AG10803 (cell line): Measurements from ENCODE around the gene GFOD2.
"Not testable (repeated sequence)": the region's sequence is repeated elsewhere in the genome, so short reads cannot be mapped to it uniquely, and the experiment has no call there.

Experiments used
- DNase-seq: peaks from one replicate; pipeline ENCODE4 v3.0.0; 2010; ENCODE audit warnings: low read depth
- H3K4me3 ChIP-seq: 2 replicates; pipeline ENCODE4 v1.5.1; 2011; ENCODE audit warnings: mild to moderate bottlenecking, low read length, control low read depth
- TF ChIP-seq, protein P1 (sequence below): conservative IDR thresholded peaks from 2 replicates; pipeline ENCODE4 v1.5.1; 2011; ENCODE audit warnings: mild to moderate bottlenecking, low read length, control low read depth, inconsistent platforms

The GFOD2 gene

DNA sequence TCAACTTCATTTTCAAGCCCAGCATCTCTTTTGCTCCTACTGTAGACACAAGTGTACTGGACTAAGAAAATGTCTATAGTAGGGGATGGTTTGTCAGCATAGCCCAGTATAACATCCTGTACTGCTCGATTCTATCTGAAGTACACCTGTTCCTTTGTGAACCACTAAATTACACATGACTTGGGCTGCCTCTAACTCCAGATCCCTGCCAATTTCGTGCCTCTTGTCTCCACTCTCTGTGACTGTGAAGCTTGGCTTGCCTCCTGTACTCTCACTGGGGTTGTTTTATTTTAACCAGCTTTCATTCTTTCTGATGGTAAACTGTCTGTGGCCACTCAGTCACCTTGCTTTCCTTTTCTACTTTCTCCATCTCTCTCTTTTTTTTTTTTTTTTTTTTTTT is 24.5 kb downstream of the GFOD2 start:
- no peak for DNase-seq
- no peak overlapping the region for H3K4me3 ChIP-seq
- TF ChIP-seq, protein P1, sequence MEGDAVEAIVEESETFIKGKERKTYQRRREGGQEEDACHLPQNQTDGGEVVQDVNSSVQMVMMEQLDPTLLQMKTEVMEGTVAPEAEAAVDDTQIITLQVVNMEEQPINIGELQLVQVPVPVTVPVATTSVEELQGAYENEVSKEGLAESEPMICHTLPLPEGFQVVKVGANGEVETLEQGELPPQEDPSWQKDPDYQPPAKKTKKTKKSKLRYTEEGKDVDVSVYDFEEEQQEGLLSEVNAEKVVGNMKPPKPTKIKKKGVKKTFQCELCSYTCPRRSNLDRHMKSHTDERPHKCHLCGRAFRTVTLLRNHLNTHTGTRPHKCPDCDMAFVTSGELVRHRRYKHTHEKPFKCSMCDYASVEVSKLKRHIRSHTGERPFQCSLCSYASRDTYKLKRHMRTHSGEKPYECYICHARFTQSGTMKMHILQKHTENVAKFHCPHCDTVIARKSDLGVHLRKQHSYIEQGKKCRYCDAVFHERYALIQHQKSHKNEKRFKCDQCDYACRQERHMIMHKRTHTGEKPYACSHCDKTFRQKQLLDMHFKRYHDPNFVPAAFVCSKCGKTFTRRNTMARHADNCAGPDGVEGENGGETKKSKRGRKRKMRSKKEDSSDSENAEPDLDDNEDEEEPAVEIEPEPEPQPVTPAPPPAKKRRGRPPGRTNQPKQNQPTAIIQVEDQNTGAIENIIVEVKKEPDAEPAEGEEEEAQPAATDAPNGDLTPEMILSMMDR, result no peak

DNA sequence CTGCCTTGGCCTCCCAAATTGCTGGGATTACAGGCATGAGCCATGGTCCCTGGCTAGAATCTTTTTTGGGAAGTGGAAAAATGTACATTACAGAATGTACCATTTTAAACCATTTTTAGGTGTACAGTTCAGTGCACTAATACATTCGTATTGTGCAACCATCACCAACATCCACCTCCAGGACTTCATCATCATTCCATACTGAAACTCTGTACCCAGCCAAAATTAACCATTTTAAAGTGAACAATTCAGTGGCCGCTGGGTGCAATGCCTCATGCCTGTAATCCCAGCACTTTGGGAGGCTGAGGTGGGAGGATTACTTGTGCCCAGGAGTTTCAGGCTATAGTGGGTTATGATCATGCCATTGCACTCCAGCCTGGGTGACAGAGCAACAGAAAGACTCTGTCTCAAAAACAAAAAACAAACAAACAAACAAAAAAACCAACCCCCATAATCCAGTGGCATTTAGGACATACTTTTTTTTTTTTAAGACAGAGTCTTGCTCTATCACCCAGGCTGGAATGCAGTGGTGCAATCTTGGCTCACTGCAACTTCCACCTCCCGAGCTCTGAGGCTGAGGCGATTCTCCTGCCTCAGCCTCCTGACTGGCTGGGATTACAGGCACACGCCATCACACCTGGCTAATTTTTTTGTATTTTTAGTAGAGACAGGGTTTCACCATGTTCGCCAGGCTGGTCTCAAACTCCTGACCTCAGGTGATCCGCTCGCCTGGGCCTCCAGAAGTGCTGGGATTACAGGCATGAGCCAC is 25.4 kb downstream of the GFOD2 start:
- H3K4me3 ChIP-seq, DNase-seq: not testable (repeated sequence)

DNA sequence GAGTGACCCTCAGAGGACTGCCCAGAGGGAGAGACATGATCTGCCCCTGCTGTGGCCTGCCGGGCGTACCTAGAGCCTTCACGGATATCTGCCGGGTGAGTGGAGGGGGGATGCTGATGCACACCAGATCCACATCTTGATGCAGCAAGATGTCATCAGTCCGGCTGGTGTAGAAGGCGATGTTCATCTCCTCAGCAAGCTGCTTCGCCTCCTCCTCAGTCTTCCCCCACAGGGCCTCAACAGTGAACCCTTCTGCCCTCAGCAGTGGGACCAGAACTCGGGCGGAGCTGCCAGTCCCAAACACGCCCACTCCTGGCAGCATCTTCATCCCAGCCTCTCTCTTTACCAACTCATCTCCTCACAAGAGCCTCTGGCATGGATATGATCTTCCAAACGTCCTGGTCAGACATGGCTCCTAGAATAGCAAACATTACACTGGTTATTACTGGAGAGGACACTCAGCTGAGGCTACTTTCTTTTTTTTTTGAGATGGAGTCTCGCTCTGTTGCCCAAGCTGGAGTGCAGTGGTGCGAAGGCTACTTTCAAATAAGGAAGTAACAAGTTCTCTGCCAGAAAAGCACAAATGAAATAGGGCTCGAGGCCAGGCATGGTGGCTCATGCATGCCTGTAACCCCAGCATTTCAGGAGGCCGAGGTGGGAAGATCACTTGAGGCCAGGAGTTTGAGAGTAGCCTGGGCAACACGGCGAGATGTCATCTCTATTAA is 33.6 kb downstream of the GFOD2 start:
- H3K4me3 ChIP-seq, result no peak overlapping the region
- DNase-seq, result no peak
- TF ChIP-seq, protein P1, result no peak

DNA sequence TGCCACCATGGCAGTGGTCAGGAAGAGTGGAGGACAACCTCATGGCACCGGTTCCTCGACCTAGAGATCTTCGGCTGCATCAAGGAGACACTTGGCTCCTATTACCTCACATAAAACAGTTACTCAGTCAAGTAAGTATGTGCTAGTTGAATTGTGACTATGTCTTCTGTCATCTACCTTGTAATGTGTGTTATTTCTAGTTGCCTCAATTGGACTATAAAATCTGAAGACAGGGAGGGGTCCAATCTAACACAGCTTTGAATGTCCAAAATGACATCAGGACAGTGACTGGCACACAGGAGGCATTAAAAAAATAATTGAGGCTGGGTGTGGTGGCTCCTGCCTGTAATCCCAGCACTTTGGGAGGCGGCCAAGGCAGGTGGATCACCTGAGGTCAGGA is 35.3 kb downstream of the GFOD2 start:
- no peak for DNase-seq
- H3K4me3 ChIP-seq, result no peak overlapping the region
- TF ChIP-seq, protein P1, result no peak

DNA sequence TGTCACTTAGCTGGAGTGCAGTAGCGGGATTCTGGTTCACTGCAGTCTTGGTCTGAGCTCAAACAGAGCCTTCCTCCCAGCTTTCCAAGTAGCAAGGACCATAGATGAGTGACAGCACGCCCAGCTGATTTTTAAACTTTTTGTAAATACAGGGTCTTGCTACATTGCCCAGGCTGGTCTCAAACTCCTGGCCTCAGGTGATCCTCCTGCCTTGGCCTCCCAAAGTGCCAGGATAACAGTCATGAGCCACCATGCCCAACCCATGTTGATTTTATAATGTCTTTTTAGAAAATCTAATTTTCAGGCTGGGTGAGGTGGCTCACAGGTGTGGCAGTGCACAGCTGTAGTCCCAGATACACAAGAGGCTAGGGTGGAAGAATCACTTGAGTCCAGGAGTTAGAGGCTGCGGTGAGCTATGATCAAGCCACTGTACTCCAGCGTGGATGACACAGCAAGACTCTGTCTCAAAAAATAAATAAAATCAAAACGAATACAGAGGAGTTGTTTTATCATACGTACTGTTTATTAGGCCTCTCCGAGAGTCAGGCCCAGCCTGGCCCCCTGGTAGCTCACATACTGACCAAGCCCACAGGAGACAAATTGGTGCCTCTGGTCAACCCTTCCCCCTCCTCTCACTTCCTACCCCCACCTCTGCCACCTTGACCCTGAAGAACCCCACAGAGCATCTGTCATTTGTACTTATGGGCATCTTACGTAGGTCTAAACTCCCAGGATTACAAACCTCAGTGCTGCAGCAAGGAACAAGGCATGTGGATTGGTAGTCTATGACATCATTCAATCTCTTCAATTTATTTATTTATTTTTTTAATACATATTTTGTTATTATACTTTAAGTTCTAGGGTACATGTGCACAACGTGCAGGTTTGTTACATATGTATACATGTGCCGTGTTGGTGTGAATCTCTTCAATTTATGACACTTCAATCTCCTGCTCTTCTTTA is 38.9 kb downstream of the GFOD2 start:
- no peak for DNase-seq
- TF ChIP-seq, protein P1, result no peak
- H3K4me3 ChIP-seq, result no peak overlapping the region

DNA sequence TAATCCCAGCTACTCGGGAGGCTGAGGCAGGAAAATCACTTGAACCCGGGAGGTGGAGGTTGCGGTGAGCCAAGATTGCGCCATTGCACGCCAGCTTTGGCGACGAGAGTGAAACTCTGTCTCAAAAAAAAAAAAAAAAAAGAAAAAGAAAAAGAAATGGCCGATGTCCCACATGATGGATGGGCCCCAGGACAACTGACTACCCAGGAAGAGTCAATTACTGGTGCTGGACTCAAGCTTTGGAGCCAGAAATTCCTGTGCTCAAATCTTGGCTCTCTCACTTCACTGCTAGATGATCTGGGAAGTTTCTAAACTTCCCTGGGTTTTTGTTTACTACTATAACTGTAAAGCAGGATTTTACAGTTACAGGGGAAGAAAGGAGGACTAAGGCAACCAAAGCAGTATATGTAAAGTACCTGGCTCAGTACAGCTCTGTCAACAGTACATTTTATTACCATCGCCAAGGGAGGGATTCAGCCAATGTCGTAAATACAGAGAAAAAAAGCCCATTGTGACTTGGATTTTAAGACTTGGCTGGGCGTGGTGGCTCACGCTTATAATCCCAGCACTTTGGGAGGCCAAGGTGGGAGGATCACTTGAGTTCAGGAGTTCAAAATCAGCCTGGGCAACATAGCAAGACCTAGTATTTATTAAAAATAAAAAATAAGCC is 40.6 kb downstream of the GFOD2 start:
- H3K4me3 ChIP-seq, result no peak overlapping the region
- TF ChIP-seq, protein P1, result no peak
- DNase-seq, result no peak

DNA sequence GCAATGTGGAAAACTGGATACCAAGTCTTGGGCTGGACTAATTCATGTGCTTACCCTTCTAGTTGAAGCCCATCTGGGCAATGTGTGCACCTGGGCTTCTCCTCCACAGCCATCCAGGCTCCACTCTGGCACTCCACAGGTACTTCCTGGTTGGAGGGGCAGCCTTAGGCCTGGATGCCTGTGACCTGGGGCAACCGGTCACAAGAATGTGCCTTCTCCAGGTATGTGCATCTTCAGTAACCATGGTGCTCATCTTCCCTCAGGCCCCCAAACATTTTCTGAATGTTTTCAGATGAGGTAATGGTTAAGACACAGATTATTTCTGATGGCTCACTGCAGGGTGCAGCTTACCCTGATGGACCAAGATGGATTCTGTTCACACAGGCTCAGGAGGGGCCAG is 41.4 kb downstream of the GFOD2 start:
- no peak for DNase-seq
- TF ChIP-seq, protein P1, result no peak
- H3K4me3 ChIP-seq, result no peak overlapping the region
